Measurements from ENCODE around the gene LRRC34.
A peak's percentile ranks its signal among the peaks of the same experiment; 100 is the strongest.

Gene LRRC34

GRCh38 chr3:169769287-169770181, 43.2 kb downstream of the LRRC34 start, which contains the start of gene ACTRT3:
ACTRT3 (minus strand) TSS chr3:169769561; CDS start chr3:169769520, 41 bp downstream.
- 0% methylated on average over 33 of the region's 51 CpGs for WGBS (ENCODE audit: insufficient coverage)
- H3K27ac ChIP-seq (ENCODE audit: insufficient read depth in 1 of 2, low read depth in 1 of 2, low read length in 2 of 2, poor library complexity in 1 of 2, severe bottlenecking in 2 of 2): peak within 1 kb of the TSS; percentile 54 to 74
- H3K36me3 ChIP-seq (ENCODE audit: control insufficient read depth in 4 of 4, insufficient read depth in 4 of 4, low read length in 3 of 4): peaks cover 0 to 3% (median 0%) of the 10 kb centered on the region in 4 experiments
- POLR2A ChIA-PET: no interaction called here
- H3K9me3 ChIP-seq (ENCODE audit: control extremely low read depth in 1 of 5, control insufficient read depth in 4 of 5, insufficient read depth in 2 of 5, low read depth in 1 of 5, low read length in 4 of 5): no peaks in the 10 kb centered on the region
- peaks cover 10 to 27% (median 13%) of the 10 kb centered on the region in 4 experiments for H3K4me1 ChIP-seq (ENCODE audit: control extremely low read depth in 1 of 4, control insufficient read depth in 4 of 4, insufficient read depth in 4 of 4, low read length in 3 of 4)
- CTCF ChIA-PET: interaction anchor here (0.6 kb wide), 1 partner anchor 25 kb away, joined by 3 read pairs; no protein-coding TSS in a partner anchor
- no peaks in the 10 kb centered on the region for H3K27me3 ChIP-seq (replicated peaks in 2 of 5; ENCODE audit: control insufficient read depth in 4 of 5, insufficient read depth in 5 of 5, low read length in 4 of 5)
- DNase-seq: peak; percentile 76 to 83 (median 80)
- peak within 1 kb of the TSS; percentile 76 to 100 (median 86) for H3K4me3 ChIP-seq (ENCODE audit: control insufficient read depth in 1 of 7, extremely low read depth in 1 of 7, insufficient read depth in 4 of 7, low read depth in 2 of 7, low read length in 6 of 7)

GRCh38 chr3:169764882-169765612, 47.7 kb downstream of the LRRC34 start, which contains the start of gene TERC:
TERC (minus strand) TSS chr3:169765060.
- peak within 1 kb of the TSS; percentile 62 to 98 (median 92) for H3K4me3 ChIP-seq (ENCODE audit: control insufficient read depth in 1 of 7, extremely low read depth in 1 of 7, insufficient read depth in 4 of 7, low read depth in 2 of 7, low read length in 6 of 7)
- no peaks in the 10 kb centered on the region for H3K36me3 ChIP-seq (ENCODE audit: control insufficient read depth in 4 of 4, insufficient read depth in 4 of 4, low read length in 3 of 4)
- H3K9me3 ChIP-seq (ENCODE audit: control extremely low read depth in 1 of 5, control insufficient read depth in 4 of 5, insufficient read depth in 2 of 5, low read depth in 1 of 5, low read length in 4 of 5): peaks cover 0 to 3% (median 0%) of the 10 kb centered on the region in 5 experiments
- WGBS (ENCODE audit: insufficient coverage): 10% methylated on average over 40 of the region's 42 CpGs
- peak; percentile 90 to 93 (median 92) for DNase-seq
- H3K27ac ChIP-seq (ENCODE audit: insufficient read depth in 1 of 2, low read depth in 1 of 2, low read length in 2 of 2, poor library complexity in 1 of 2, severe bottlenecking in 2 of 2): peak within 1 kb of the TSS; percentile 29 to 88
- ChIA-PET CTCF (interaction anchor here (4.6 kb wide), 1 partner anchor 8 kb away, joined by 25 read pairs; the partner anchor contains the start of gene MYNN), POLR2A (interaction anchor here (0.9 to 2.1 kb wide), 3 partner anchors 8 to 592 kb away, joined by 3 to 12 read pairs (median 3); partner anchors contain the start of genes MYNN, SEC62 and SKIL)
- peaks cover 3 to 17% (median 10%) of the 10 kb centered on the region in 4 experiments for H3K4me1 ChIP-seq (ENCODE audit: control extremely low read depth in 1 of 4, control insufficient read depth in 4 of 4, insufficient read depth in 4 of 4, low read length in 3 of 4)
- H3K27me3 ChIP-seq (replicated peaks in 2 of 5; ENCODE audit: control insufficient read depth in 4 of 5, insufficient read depth in 5 of 5, low read length in 4 of 5): no peaks in the 10 kb centered on the region

GRCh38 chr3:169764312-169764881, 48.3 kb downstream of the LRRC34 start:
- DNase-seq: peak; percentile 70 to 86 (median 82)
- POLR2A ChIA-PET: interaction anchor here (0.9 to 2.1 kb wide), 3 partner anchors 9 to 593 kb away, joined by 3 to 12 read pairs (median 3); partner anchors contain the start of genes MYNN, SEC62 and SKIL
- 0% methylated on average over 22 of the region's 46 CpGs for WGBS (ENCODE audit: insufficient coverage)
- Histone ChIP-seq H3K4me3 (ENCODE audit: control insufficient read depth in 1 of 7, extremely low read depth in 1 of 7, insufficient read depth in 4 of 7, low read depth in 2 of 7, low read length in 6 of 7) (peak overlapping the region; percentile 62 to 98 (median 92)), H3K36me3 (ENCODE audit: control insufficient read depth in 4 of 4, insufficient read depth in 4 of 4, low read length in 3 of 4) (no peaks in the 10 kb centered on the region), H3K4me1 (ENCODE audit: control extremely low read depth in 1 of 4, control insufficient read depth in 4 of 4, insufficient read depth in 4 of 4, low read length in 3 of 4) (peaks cover 7 to 21% (median 12%) of the 10 kb centered on the region in 4 experiments), H3K27ac (ENCODE audit: insufficient read depth in 1 of 2, low read depth in 1 of 2, low read length in 2 of 2, poor library complexity in 1 of 2, severe bottlenecking in 2 of 2) (peak overlapping the region; percentile 29 to 88), H3K9me3 (ENCODE audit: control extremely low read depth in 1 of 5, control insufficient read depth in 4 of 5, insufficient read depth in 2 of 5, low read depth in 1 of 5, low read length in 4 of 5) (peaks cover 0 to 3% (median 0%) of the 10 kb centered on the region in 5 experiments), H3K27me3 (replicated peaks in 2 of 5; ENCODE audit: control insufficient read depth in 4 of 5, insufficient read depth in 5 of 5, low read length in 4 of 5) (no peaks in the 10 kb centered on the region)
- CTCF ChIA-PET: interaction anchor here (2.0 to 4.6 kb wide), 4 partner anchors 9 to 18 kb away, joined by 7 to 25 read pairs (median 10); partner anchors contain the start of gene MYNN

- ChIA-PET POLR2A (no interaction called here), CTCF (interaction anchor here (4.6 kb wide), 1 partner anchor 12 kb away, joined by 25 read pairs; the partner anchor contains the start of gene MYNN)
- WGBS (ENCODE audit: insufficient coverage): 92% methylated on average over 3 of the region's 4 CpGs
- H3K27me3 ChIP-seq (replicated peaks in 2 of 5; ENCODE audit: control insufficient read depth in 4 of 5, insufficient read depth in 5 of 5, low read length in 4 of 5): no peaks in the 10 kb centered on the region
- no peak overlapping the region for H3K27ac ChIP-seq (ENCODE audit: insufficient read depth in 1 of 2, low read depth in 1 of 2, low read length in 2 of 2, poor library complexity in 1 of 2, severe bottlenecking in 2 of 2)
- H3K4me3 ChIP-seq (ENCODE audit: control insufficient read depth in 1 of 7, extremely low read depth in 1 of 7, insufficient read depth in 4 of 7, low read depth in 2 of 7, low read length in 6 of 7): no peak overlapping the region
- peaks cover 10 to 30% (median 19%) of the 10 kb centered on the region in 4 experiments for H3K4me1 ChIP-seq (ENCODE audit: control extremely low read depth in 1 of 4, control insufficient read depth in 4 of 4, insufficient read depth in 4 of 4, low read length in 3 of 4)
- peaks cover 0 to 3% (median 0%) of the 10 kb centered on the region in 5 experiments for H3K9me3 ChIP-seq (ENCODE audit: control extremely low read depth in 1 of 5, control insufficient read depth in 4 of 5, insufficient read depth in 2 of 5, low read depth in 1 of 5, low read length in 4 of 5)
- peak in 1 of 3 donors; percentile 27 for DNase-seq
- H3K36me3 ChIP-seq (ENCODE audit: control insufficient read depth in 4 of 4, insufficient read depth in 4 of 4, low read length in 3 of 4): no peaks in the 10 kb centered on the region
These were observed 52.2 kb downstream of the LRRC34 start for GRCh38 chr3:169760479-169760878.

- Histone ChIP-seq H3K27me3 (replicated peaks in 2 of 5; ENCODE audit: control insufficient read depth in 4 of 5, insufficient read depth in 5 of 5, low read length in 4 of 5) (no peaks in the 10 kb centered on the region), H3K9me3 (ENCODE audit: control extremely low read depth in 1 of 5, control insufficient read depth in 4 of 5, insufficient read depth in 2 of 5, low read depth in 1 of 5, low read length in 4 of 5) (peaks cover 0 to 3% (median 0%) of the 10 kb centered on the region in 5 experiments), H3K27ac (ENCODE audit: insufficient read depth in 1 of 2, low read depth in 1 of 2, low read length in 2 of 2, poor library complexity in 1 of 2, severe bottlenecking in 2 of 2) (no peak overlapping the region), H3K4me1 (ENCODE audit: control extremely low read depth in 1 of 4, control insufficient read depth in 4 of 4, insufficient read depth in 4 of 4, low read length in 3 of 4) (peaks cover 7 to 27% (median 17%) of the 10 kb centered on the region in 4 experiments), H3K4me3 (ENCODE audit: control insufficient read depth in 1 of 7, extremely low read depth in 1 of 7, insufficient read depth in 4 of 7, low read depth in 2 of 7, low read length in 6 of 7) (peak overlapping the region in 1 of 7 experiments; percentile 20), H3K36me3 (ENCODE audit: control insufficient read depth in 4 of 4, insufficient read depth in 4 of 4, low read length in 3 of 4) (no peaks in the 10 kb centered on the region)
- POLR2A ChIA-PET: no interaction called here
- WGBS (ENCODE audit: insufficient coverage): no CpG with 5 or more reads among the region's 2 CpGs
- DNase-seq: peak; percentile 43 to 89 (median 82)
- CTCF ChIA-PET: interaction anchor here (1.0 kb wide), 1 partner anchor 208 kb away, joined by 3 read pairs; the partner anchor contains the start of gene SEC62
These were observed 53.4 kb downstream of the LRRC34 start for GRCh38 chr3:169759256-169759655.

- H3K4me3 ChIP-seq (ENCODE audit: control insufficient read depth in 1 of 7, extremely low read depth in 1 of 7, insufficient read depth in 4 of 7, low read depth in 2 of 7, low read length in 6 of 7): no peak overlapping the region
These were observed 54.2 kb downstream of the LRRC34 start for GRCh38 chr3:169758359-169758994.

More at GRCh38 chr3:169758359-169758994, 54.2 kb downstream of the LRRC34 start:
- Histone ChIP-seq H3K27ac (ENCODE audit: insufficient read depth in 1 of 2, low read depth in 1 of 2, low read length in 2 of 2, poor library complexity in 1 of 2, severe bottlenecking in 2 of 2) (no peak overlapping the region), H3K4me1 (ENCODE audit: control extremely low read depth in 1 of 4, control insufficient read depth in 4 of 4, insufficient read depth in 4 of 4, low read length in 3 of 4) (peaks cover 7 to 19% (median 13%) of the 10 kb centered on the region in 4 experiments), H3K27me3 (replicated peaks in 2 of 5; ENCODE audit: control insufficient read depth in 4 of 5, insufficient read depth in 5 of 5, low read length in 4 of 5) (no peaks in the 10 kb centered on the region), H3K36me3 (ENCODE audit: control insufficient read depth in 4 of 4, insufficient read depth in 4 of 4, low read length in 3 of 4) (no peaks in the 10 kb centered on the region), H3K9me3 (ENCODE audit: control extremely low read depth in 1 of 5, control insufficient read depth in 4 of 5, insufficient read depth in 2 of 5, low read depth in 1 of 5, low read length in 4 of 5) (peaks cover 0 to 3% (median 0%) of the 10 kb centered on the region in 5 experiments)
- 71% methylated on average over 1 of the region's 5 CpGs for WGBS (ENCODE audit: insufficient coverage)
- DNase-seq: peak in 1 of 3 donors; percentile 22
- ChIA-PET POLR2A (no interaction called here), CTCF (interaction anchor here (0.6 kb wide), 1 partner anchor 1226 kb away, joined by 5 read pairs; no protein-coding TSS in a partner anchor)

Data from common myeloid progenitor, CD34-positive (primary cell).